HG02840 (cell line): ENCODE results near the gene ATP6AP2.
"Not testable (repeated sequence)": the region's sequence is repeated elsewhere in the genome, so short reads cannot be mapped to it uniquely, and the experiment has no call there.

ENCODE experiments used
- ATAC-seq: cut with Tn5 transposase; IDR thresholded peaks from one replicate; pipeline ENCODE4 v1.9.1; 2021; ENCODE audit warnings: mild to moderate bottlenecking, moderate library complexity, moderate number of reproducible peaks; ENCODE audit not compliant: unreplicated experiment, low FRiP score

Gene ATP6AP2, protein sequence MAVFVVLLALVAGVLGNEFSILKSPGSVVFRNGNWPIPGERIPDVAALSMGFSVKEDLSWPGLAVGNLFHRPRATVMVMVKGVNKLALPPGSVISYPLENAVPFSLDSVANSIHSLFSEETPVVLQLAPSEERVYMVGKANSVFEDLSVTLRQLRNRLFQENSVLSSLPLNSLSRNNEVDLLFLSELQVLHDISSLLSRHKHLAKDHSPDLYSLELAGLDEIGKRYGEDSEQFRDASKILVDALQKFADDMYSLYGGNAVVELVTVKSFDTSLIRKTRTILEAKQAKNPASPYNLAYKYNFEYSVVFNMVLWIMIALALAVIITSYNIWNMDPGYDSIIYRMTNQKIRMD

GRCh38 chrX:40580537-40581335 is at the start of gene ATP6AP2:
Gene ATP6AP2, plus strand, starts transcription at chrX:40580970. Its CDS starts 96 bp downstream, at chrX:40581066.
- peak; percentile 98 for ATAC-seq

DNA sequence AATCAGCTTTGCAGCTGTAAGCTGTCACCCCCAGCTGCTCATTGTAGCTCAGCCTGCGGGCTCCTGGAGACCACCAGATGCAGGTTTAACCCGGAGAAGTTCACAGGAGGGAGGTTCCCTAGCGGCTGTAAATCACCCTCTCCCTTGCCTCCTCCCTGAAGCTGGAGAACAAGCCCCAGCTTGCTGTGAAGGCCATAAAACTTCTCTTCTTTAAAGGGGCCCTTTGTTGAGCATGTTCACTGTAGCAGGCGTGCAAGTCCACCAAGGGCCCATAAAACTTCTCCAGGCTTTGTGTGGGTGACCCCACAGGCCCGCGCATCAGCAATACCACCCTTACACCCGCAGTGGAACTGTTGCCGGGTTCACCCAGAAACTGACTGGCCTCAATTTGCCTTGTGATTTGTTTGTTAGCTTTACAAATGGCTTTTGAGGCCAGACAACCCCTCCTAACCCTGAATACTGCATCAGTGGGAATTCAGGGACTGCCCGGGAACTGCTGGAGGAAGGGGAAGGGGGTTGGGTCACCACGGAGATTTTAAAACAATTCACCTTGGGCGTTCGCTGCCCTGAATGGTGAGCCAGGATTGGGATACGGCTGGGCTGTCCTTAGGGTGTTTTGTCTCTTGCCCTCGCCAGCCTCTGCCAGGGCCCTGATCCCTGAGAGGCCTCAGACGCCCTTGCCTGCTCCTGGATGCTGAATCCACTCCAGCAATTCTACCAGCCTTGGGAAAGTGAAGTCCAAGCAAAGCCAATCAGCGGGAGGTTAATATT is 49.5 kb upstream of the ATP6AP2 start:
- ATAC-seq = no peak

- no peak for ATAC-seq
Measured at GRCh38 chrX:40537310-40537709, 43.5 kb upstream of the ATP6AP2 start.

GRCh38 chrX:40538406-40538805 is 42.4 kb upstream of the ATP6AP2 start:
- ATAC-seq = no peak

GRCh38 chrX:40539214-40540142 is 41.3 kb upstream of the ATP6AP2 start:
- no peak for ATAC-seq

DNA sequence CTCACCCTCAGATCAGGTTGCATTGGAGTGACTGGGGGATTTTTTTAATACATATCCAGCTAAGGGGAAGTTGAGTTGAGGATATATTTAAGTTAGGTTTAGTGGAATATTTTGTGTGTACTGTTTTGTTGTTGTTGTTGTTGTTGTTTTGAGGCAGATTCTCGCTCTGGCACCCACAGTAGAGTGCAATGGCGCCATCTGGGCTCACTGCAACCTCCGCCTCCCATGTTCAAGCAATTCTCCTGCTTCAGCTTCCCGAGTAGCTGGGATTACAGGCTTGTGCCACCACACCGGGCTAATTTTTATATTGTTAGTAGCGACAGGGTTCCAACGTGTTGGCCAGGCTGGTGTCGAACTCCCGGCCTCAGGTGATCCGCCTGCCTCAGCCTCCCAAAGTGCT is 38.6 kb upstream of the ATP6AP2 start:
- ATAC-seq = no peak

- ATAC-seq = no peak
Measured at GRCh38 chrX:40542972-40543371, 37.8 kb upstream of the ATP6AP2 start.

GRCh38 chrX:40543661-40544328 is 37.0 kb upstream of the ATP6AP2 start:
- no peak for ATAC-seq

DNA sequence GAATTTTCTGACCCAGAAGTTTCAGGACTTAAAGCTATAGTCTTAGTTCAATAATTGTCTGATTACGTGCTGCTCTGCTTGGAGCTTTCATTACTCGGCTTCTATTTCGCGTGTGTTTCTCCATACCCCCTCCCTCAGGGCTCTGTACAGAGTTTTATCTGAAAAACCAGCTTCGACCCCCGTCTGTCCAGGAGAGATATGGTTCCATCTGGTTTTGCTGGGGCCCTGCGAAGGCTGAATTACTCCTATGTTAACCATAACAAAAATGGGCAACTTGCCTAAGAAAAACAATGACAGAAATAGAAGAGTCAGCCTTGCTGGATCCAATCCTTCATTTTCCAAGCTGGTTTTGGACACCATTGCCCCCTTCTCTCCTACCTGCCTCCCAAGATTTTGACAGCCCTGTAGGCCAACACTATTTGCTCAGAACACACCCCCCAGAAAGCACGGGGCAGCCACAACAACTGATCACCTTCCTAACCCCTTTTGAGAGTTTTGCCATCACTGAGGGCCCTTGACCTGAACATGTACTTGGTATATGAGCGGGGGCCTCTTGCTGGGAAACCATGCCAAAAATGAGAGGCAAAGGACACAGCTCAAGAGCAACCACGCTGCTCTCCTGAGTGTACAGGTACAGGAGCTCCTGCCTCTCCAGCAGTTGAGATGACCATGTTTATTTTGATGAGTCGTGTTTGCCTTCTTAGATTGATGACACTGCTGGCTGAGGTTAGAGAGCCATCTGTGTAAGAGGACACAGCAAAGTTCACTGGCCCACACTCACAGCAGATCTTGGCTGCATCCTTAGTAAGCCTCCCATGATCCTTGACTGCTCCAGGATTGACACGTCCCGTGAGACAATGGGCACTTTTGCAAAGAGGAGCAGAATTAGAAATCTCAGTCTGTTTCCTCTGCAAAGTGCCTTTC is 36.2 kb upstream of the ATP6AP2 start:
- no peak for ATAC-seq

GRCh38 chrX:40546870-40547269 is 33.9 kb upstream of the ATP6AP2 start:
- ATAC-seq = no peak

DNA sequence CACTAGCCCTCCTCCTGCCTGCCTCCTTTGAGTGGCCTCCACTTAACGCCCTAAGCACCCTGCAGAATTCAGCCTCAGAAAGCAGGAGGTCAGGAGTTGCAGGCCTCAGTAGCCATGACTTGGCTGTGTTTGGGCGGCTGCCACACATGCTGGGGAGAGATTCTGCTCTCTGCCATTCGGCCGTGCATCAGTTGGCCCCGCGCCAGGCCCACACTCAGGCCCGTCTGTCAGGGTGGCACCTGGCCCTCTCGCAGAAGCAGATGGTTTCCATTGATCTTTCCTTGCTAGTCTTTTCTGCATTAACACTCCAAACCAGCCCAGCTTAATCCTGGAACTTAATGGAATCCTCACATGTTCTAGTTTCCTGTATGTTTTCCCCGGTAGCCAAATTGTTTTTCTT is 30.7 kb upstream of the ATP6AP2 start:
- ATAC-seq = no peak

DNA sequence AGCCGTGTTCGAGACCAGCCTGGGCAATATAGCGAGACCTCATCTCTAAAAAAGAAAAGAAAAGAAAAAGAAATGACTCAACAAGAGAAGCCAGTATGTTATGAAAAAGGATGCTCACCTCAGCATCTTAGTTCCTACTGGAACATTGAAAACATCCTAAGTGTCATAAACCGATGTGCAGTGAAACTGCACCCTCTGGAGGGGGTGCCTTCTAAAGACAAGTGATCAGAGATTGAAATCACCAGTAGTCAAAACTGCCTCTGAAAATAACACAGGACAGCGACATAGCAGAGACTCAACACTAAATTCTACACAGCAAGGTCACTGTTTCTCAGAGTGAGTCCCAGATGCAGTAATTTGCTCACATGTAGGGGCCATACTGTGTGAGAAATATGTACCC is 28.0 kb upstream of the ATP6AP2 start:
- no peak for ATAC-seq

DNA sequence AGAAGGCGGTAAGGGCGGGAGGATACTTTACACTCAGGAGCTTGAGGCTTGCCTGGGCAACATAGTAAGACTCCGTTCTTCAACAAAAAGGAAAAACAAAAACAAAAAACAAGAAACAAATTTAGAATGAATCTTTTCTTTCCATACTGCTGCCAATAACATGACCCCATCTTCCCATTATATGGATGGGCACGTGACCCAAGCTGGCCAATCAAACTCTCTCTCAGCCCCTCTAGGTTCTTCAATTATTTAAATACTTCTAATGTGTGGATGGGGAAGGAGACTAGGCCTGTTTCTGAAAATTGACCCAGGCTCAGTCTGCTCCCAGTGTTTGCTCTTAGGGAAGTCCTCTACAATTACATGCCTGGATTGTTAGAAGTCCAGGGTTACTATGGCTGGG is 22.2 kb upstream of the ATP6AP2 start:
- no peak for ATAC-seq

DNA sequence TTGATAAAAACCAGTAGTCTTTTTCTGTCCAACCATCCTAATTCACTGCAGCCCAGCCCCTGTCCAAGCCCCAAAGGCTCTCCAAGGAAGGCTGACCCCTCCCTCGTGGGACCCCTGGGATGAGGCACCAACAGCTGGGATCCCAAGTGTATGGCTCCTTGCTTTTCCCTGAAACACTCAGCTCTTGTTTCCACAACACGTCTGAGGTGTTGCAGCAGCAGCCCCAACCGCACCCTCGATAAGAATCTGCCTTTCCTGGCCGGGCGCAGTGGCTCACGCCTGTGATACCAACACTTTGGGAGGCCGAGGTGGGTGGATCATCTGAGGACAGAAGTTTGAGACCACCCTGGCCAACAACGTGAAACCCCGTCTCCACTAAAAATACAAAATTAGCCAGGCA is 17.0 kb upstream of the ATP6AP2 start:
- no peak for ATAC-seq

- no peak for ATAC-seq
Measured at GRCh38 chrX:40564447-40564846, 16.3 kb upstream of the ATP6AP2 start.

GRCh38 chrX:40570346-40571093 is 10.2 kb upstream of the ATP6AP2 start:
- ATAC-seq = no peak

DNA sequence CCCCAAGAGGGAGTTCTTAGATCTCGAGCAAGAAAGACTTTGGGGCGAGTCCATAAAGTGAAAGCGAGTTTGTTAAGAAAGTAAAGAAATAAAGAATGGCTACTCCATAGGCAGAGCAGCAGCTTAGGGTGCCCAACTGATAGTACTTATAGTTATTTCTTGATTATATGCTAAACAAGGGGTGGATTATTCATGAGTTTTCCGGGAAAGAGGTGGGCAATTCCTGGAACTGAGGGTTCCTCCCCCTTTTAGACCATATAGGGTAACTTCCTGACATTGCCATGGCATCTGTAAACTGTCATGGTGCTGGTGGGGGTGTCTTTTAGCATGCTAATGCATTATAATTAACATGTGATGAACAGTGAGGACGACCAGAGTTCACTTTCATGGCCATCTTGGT is 9.6 kb upstream of the ATP6AP2 start:
- ATAC-seq = not testable (repeated sequence)

GRCh38 chrX:40571600-40571999 is 9.2 kb upstream of the ATP6AP2 start:
- ATAC-seq = no peak
